Right lobe of liver (tissue), 4 donors: ENCODE results near the gene DCX.

ENCODE experiments used
- CTCF ChIP-seq, 4 donors: fragments of 200-600 bp in 3 of 4; fragments of 450-650 bp in 1 of 4; IDR thresholded peaks; one replicate each; pipeline versions ENCODE4 v1.5.1 to v1.8.0; 2016 to 2022; ENCODE audit warnings: antibody characterized with exemption in 4 of 4, mild to moderate bottlenecking in 2 of 4
- POLR2A ChIP-seq: fragments of 450-650 bp; IDR thresholded peaks from one replicate; pipeline ENCODE4 v1.6.1; 2017; ENCODE audit warnings: antibody characterized with exemption, mild to moderate bottlenecking
- donor health status: DM: no; HTN: no; CAD: no.
- donor health status: DM: no; HTN: no; CAD: no.
- donor health status: DM: no; HTN: yes; CAD: no.

- TF ChIP-seq CTCF (IDR thresholded peaks at IDR 0.05) (no peak), POLR2A (no peak)
Measured at GRCh38 chrX:111375747-111376146, 36.2 kb downstream of the DCX start.
